Hepatocyte (in vitro differentiated cells): ENCODE data around the gene SDF4. TPM values are rescaled to one million over a fixed set of nuclear protein-coding genes. Genes with fewer than 3 reads are reported as not detected.
A peak's percentile ranks its signal among the peaks of the same experiment; 100 is the strongest.

Source experiments
- DNase-seq: peaks from one replicate; pipeline ENCODE4 v3.0.0-alpha.2; 2016; ENCODE audit warnings: low spot score
- H2AFZ ChIP-seq: fragments of 200-600 bp; sonication (generic); 2 replicates; pipeline ENCODE4 v1.6.0; 2016; ENCODE audit warnings: antibody characterized with exemption, mild to moderate bottlenecking
- H3K27ac ChIP-seq: fragments of 200-600 bp; sonication (generic); 2 replicates; pipeline ENCODE4 v1.5.1; 2016; ENCODE audit warnings: mild to moderate bottlenecking
- H3K27me3 ChIP-seq: fragments of 200-600 bp; sonication (generic); 2 replicates; pipeline ENCODE4 v1.6.1; 2016
- H3K36me3 ChIP-seq: fragments of 200-600 bp; sonication (generic); replicated peaks from 2 replicates; pipeline ENCODE4 v1.5.1; 2016; ENCODE audit warnings: low read depth; ENCODE audit not compliant: insufficient read depth
- H3K4me1 ChIP-seq: fragments of 200-600 bp; sonication (generic); 2 replicates; pipeline ENCODE4 v1.5.1; 2016; ENCODE audit warnings: mild to moderate bottlenecking, moderate library complexity; ENCODE audit not compliant: insufficient read depth
- H3K4me2 ChIP-seq: fragments of 200-600 bp; sonication (generic); 2 replicates; pipeline ENCODE4 v1.6.0; 2016
- H3K4me3 ChIP-seq: fragments of 200-600 bp; sonication (generic); 2 replicates; pipeline ENCODE4 v1.5.1; 2016; ENCODE audit warnings: mild to moderate bottlenecking
- H3K79me2 ChIP-seq: fragments of 200-600 bp; sonication (generic); 2 replicates; pipeline ENCODE4 v1.6.0; 2017; ENCODE audit warnings: mild to moderate bottlenecking
- H3K9me2 ChIP-seq: fragments of 200-600 bp; sonication (generic); replicated peaks from 2 replicates; pipeline ENCODE4 v1.6.0; 2017; ENCODE audit warnings: mild to moderate bottlenecking; ENCODE audit not compliant: insufficient read depth
- H3K9me3 ChIP-seq: fragments of 200-600 bp; sonication (generic); 2 replicates; pipeline ENCODE4 v1.5.1; 2016; ENCODE audit warnings: low read depth, mild to moderate bottlenecking
- H4K20me1 ChIP-seq: fragments of 200-600 bp; sonication (generic); 2 replicates; pipeline ENCODE4 v1.6.0; 2016; ENCODE audit warnings: mild to moderate bottlenecking; ENCODE audit not compliant: insufficient read depth, poor library complexity, severe bottlenecking
- CTCF ChIP-seq: fragments of 200-600 bp; sonication (generic); IDR thresholded peaks from 2 replicates; pipeline ENCODE4 v1.5.1; 2016; ENCODE audit warnings: antibody characterized with exemption, mild to moderate bottlenecking; ENCODE audit not compliant: poor library complexity
- EZH2 ChIP-seq: fragments of 200-600 bp; sonication (generic); IDR thresholded peaks from 2 replicates; pipeline ENCODE4 v1.6.1; 2016; ENCODE audit warnings: antibody characterized with exemption, mild to moderate bottlenecking, borderline replicate concordance
- EZH2phosphoT487 ChIP-seq: fragments of 200-600 bp; sonication (generic); IDR thresholded peaks from one replicate; pipeline ENCODE4 v1.6.1; 2018; ENCODE audit warnings: antibody characterized with exemption, mild to moderate bottlenecking, low read depth, moderate library complexity; ENCODE audit not compliant: unreplicated experiment, severe bottlenecking
- WGBS: methylation state at CpG from one replicate; pipeline ENCODE4 v1.1.6; 2016; ENCODE audit warnings: low lambda C conversion rate; ENCODE audit errors: missing lambda C conversion rate; 5-methylcytosine and 5-hydroxymethylcytosine counted together
- polyA plus RNA-seq: library from polyadenylated mRNA; unstranded; fragments of >200 nt; fragmentation: Nextera tagmentation; extraction: Ambion mirVana; gene quantifications from 2 replicates; pipeline ENCODE4 v1.2.1, GENCODE V29; 2016
- total RNA-seq: library from RNA; depleted of rRNA; stranded (reverse); fragments of >200 nt; gene quantifications from 2 replicates; pipeline ENCODE4 v1.2.3, GENCODE V29; 2014

Gene SDF4
- total and polyA plus RNA-seq, 2 experiments from 2014 or later, result 156 to 296 TPM

GRCh38 chr1:1233567-1233892 lies 1.7 kb upstream of the SDF4 start:
- Histone ChIP-seq H3K9me3 (no peaks in the 10 kb centered on the region), H3K4me2 (peak overlapping the region; percentile 63), H3K79me2 (peaks cover 48% of the 10 kb centered on the region), H3K27me3 (no peaks in the 10 kb centered on the region), H2AFZ (no peak overlapping the region), H3K9me2 (no peaks in the 10 kb centered on the region), H4K20me1 (peaks cover 13% of the 10 kb centered on the region), H3K4me3 (no peak overlapping the region), H3K27ac (no peak overlapping the region), H3K36me3 (no peaks in the 10 kb centered on the region), H3K4me1 (peaks cover 42% of the 10 kb centered on the region)
- WGBS, result 94% methylated on average over 15 of the region's 15 CpGs
- DNase-seq, result no peak
- TF ChIP-seq EZH2, result no peak
- no peak for TF ChIP-seq CTCF
- TF ChIP-seq EZH2phosphoT487, result no peak

GRCh38 chr1:1232796-1233566 lies 1.2 kb upstream of the SDF4 start:
- peak overlapping the region; percentile 63 for H3K4me2 ChIP-seq
- H3K4me1 ChIP-seq, result peaks cover 36% of the 10 kb centered on the region
- over 99% methylated on average over 71 of the region's 98 CpGs for WGBS

GRCh38 chr1:1232208-1232795 lies 501 bp upstream of the SDF4 start, which contains the start of gene B3GALT6:
TSS of gene B3GALT6 (plus strand) at chr1:1232237. CDS start at chr1:1232279, 42 bp downstream.
- DNase-seq, result no peak
- H3K4me1 ChIP-seq, result peaks cover 30% of the 10 kb centered on the region
- no peaks in the 10 kb centered on the region for H3K9me3 ChIP-seq
- WGBS, result 42% methylated on average over 57 of the region's 100 CpGs
- H3K79me2 ChIP-seq, result peaks cover 59% of the 10 kb centered on the region
- H3K4me2 ChIP-seq, result peak within 1 kb of the TSS; percentile 91
- peak within 1 kb of the TSS; percentile 86 for H3K4me3 ChIP-seq
- TF ChIP-seq EZH2phosphoT487, result no peak
- no peak for TF ChIP-seq CTCF
- no peak for TF ChIP-seq EZH2
- H4K20me1 ChIP-seq, result peaks cover 16% of the 10 kb centered on the region
- H3K36me3 ChIP-seq, result no peaks in the 10 kb centered on the region
- H3K27ac ChIP-seq, result peak within 1 kb of the TSS; percentile 95
- no peaks in the 10 kb centered on the region for H3K9me2 ChIP-seq
- H2AFZ ChIP-seq, result peak within 1 kb of the TSS; percentile 47
- no peaks in the 10 kb centered on the region for H3K27me3 ChIP-seq

More at GRCh38 chr1:1232796-1233566, 1.2 kb upstream of the SDF4 start:
- Histone ChIP-seq H3K9me2 (no peaks in the 10 kb centered on the region), H3K27me3 (no peaks in the 10 kb centered on the region), H4K20me1 (peaks cover 13% of the 10 kb centered on the region), H3K27ac (no peak overlapping the region), H3K79me2 (peaks cover 53% of the 10 kb centered on the region), H3K36me3 (no peaks in the 10 kb centered on the region), H2AFZ (no peak overlapping the region), H3K4me3 (no peak overlapping the region), H3K9me3 (no peaks in the 10 kb centered on the region)
- TF ChIP-seq CTCF, result no peak
- no peak for TF ChIP-seq EZH2
- no peak for TF ChIP-seq EZH2phosphoT487
- DNase-seq, result no peak
